ENCODE results near the gene TELO2.

DNA sequence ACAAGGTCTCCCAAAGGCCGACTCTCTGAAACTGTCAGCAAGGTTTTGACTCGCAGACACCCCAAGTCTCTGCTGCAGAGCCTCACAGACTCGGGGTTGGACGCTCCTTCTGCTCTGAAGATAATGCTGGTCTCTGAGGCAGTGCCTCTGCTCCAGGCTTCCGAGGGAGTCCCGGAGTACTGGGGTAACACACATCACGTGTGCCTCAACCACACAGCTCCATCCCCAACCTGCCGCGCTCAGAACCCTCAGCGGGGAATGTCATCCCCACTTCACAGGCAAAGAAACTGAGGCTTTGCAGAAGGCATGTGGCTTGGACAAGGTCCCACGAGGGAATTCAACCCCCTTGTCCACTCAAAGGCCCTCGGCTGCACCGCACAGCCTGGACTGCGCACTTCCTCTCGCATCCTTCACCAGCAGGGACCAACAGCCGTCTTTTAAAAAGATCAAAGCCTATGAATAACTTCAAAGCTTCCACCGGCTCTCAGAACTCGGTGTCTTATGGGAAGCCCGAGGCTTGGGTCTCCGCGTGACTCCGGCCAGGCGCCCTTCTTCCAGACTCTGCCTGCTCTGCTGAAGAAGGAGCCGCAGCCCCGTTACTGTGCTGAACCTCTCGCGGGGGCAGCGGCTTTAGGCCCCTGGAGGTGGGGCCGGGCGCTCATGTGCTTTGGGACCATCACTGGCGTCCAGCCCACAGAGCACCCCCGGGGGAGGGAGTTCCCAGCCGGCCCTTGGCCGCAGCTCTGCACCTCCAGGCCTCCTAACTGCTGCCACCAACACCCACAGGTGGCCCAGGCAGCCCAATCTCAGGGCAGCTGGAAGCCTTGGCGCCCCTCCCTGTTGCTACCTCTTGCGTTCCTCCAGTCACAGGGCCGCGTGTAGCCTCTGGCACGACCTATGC, 42.5 kb downstream of the TELO2 start:
- TF ChIP-seq, protein P1, sequence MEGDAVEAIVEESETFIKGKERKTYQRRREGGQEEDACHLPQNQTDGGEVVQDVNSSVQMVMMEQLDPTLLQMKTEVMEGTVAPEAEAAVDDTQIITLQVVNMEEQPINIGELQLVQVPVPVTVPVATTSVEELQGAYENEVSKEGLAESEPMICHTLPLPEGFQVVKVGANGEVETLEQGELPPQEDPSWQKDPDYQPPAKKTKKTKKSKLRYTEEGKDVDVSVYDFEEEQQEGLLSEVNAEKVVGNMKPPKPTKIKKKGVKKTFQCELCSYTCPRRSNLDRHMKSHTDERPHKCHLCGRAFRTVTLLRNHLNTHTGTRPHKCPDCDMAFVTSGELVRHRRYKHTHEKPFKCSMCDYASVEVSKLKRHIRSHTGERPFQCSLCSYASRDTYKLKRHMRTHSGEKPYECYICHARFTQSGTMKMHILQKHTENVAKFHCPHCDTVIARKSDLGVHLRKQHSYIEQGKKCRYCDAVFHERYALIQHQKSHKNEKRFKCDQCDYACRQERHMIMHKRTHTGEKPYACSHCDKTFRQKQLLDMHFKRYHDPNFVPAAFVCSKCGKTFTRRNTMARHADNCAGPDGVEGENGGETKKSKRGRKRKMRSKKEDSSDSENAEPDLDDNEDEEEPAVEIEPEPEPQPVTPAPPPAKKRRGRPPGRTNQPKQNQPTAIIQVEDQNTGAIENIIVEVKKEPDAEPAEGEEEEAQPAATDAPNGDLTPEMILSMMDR (IDR thresholded peaks at IDR 0.05) = no peak
- no peak for TF ChIP-seq POLR2A (IDR thresholded peaks at IDR 0.05)
- no peak for TF ChIP-seq EP300 (IDR thresholded peaks at IDR 0.05; ENCODE audit: low read depth)
